Naive thymus-derived CD4-positive, alpha-beta T cell (primary cell): Measurements from ENCODE around the gene TRMT2A. TPM values are rescaled to one million over a fixed set of nuclear protein-coding genes. Genes with fewer than 3 reads are reported as not detected.

ENCODE experiments used
- ATAC-seq: fragments of 150-1000 bp; cut with Tn5 transposase; 2 replicates; pipeline ENCODE4 v1.10.0; 2021; ENCODE audit warnings: mild to moderate bottlenecking, moderate library complexity
- CTCF ChIA-PET: fragments of 350-600 bp; sonication (Branson Sonifier 250); formaldehyde crosslinking; loops from one replicate; lab custom pipeline; 2021; ENCODE audit warnings: antibody characterized with exemption; lab: Charles Lee
- POLR2A ChIA-PET: fragments of 350-600 bp; sonication (Branson Sonifier 250); formaldehyde crosslinking; loops from one replicate; lab custom pipeline; 2021; ENCODE audit warnings: antibody characterized with exemption, inconsistent platforms; lab: Charles Lee
- DNase-seq, 9 donors: peaks; one replicate each; pipeline versions ENCODE4 v3.0.0 to v3.0.0-alpha.2; 2020 to 2022; ENCODE audit warnings: mixed read lengths in 1 of 9
- H3K27ac ChIP-seq: one replicate; pipeline ENCODE4 v1.7.0; 2013; ENCODE audit warnings: mild to moderate bottlenecking, low read depth, low read length, moderate library complexity
- H3K27me3 ChIP-seq, 2 donors: one replicate each; pipeline ENCODE4 v1.7.0; 2013; ENCODE audit warnings: low read length in 2 of 2, mild to moderate bottlenecking in 2 of 2, moderate library complexity in 2 of 2; ENCODE audit not compliant: control insufficient read depth in 2 of 2, insufficient read depth in 2 of 2
- H3K36me3 ChIP-seq, 3 experiments: 1 replicate in 2 of 3; 2 replicates in 1 of 3; pipeline ENCODE4 v1.7.0; 2013; ENCODE audit warnings: low read length in 3 of 3, mild to moderate bottlenecking in 3 of 3, moderate library complexity in 1 of 3; ENCODE audit not compliant: insufficient read depth in 3 of 3, control insufficient read depth in 2 of 3
- H3K4me1 ChIP-seq, 2 donors: one replicate each; pipeline ENCODE4 v1.7.0; 2013; ENCODE audit warnings: low read length in 2 of 2, mild to moderate bottlenecking in 2 of 2, moderate library complexity in 1 of 2; ENCODE audit not compliant: control insufficient read depth in 2 of 2, insufficient read depth in 2 of 2
- H3K4me3 ChIP-seq: 2 replicates; pipeline ENCODE4 v1.7.0; 2013; ENCODE audit warnings: mild to moderate bottlenecking, low read length
- H3K9me3 ChIP-seq, 3 experiments: 1 replicate in 2 of 3; 2 replicates in 1 of 3; pipeline ENCODE4 v1.7.0; 2013; ENCODE audit warnings: low read length in 3 of 3; ENCODE audit not compliant: control insufficient read depth in 2 of 3
- H3K27ac Mint-ChIP-seq, 9 donors: one replicate each; pipeline ENCODE4 v1.8.0; 2020 to 2022; ENCODE audit warnings: mixed read lengths in 9 of 9, mild to moderate bottlenecking in 8 of 9, moderate library complexity in 5 of 9, inconsistent platforms in 2 of 9
- H3K27me3 Mint-ChIP-seq, 5 donors: one replicate each; pipeline ENCODE4 v1.8.0; 2021 to 2022; ENCODE audit warnings: mixed read lengths in 5 of 5, mild to moderate bottlenecking in 1 of 5
- H3K36me3 Mint-ChIP-seq, 5 donors: one replicate each; pipeline ENCODE4 v1.8.0; 2020 to 2022; ENCODE audit warnings: mixed read lengths in 5 of 5, mild to moderate bottlenecking in 3 of 5, inconsistent platforms in 1 of 5
- H3K4me1 Mint-ChIP-seq, 7 donors: one replicate each; pipeline ENCODE4 v1.8.0; 2020 to 2022; ENCODE audit warnings: mixed read lengths in 7 of 7, mild to moderate bottlenecking in 3 of 7, inconsistent platforms in 1 of 7
- H3K4me3 Mint-ChIP-seq, 10 donors: one replicate each; pipeline ENCODE4 v1.8.0; 2020 to 2022; ENCODE audit warnings: mild to moderate bottlenecking in 10 of 10, mixed read lengths in 10 of 10, moderate library complexity in 6 of 10, inconsistent platforms in 2 of 10
- H3K9me3 Mint-ChIP-seq, 11 donors: one replicate each; pipeline ENCODE4 v1.8.0; 2020 to 2022; ENCODE audit warnings: mixed read lengths in 11 of 11, mild to moderate bottlenecking in 4 of 11, inconsistent platforms in 1 of 11, moderate library complexity in 1 of 11
- intact Hi-C, 2 donors: fragments of 100-400 bp; cut with micrococcal nuclease; formaldehyde crosslinking; loops; one replicate each; pipeline ENCODE4 v1.15.1; 2023
- polyA plus RNA-seq, 2 donors: library from polyadenylated mRNA; unstranded; fragments of 300-500 nt; fragmentation: Illumina TruSeq; gene quantifications; one replicate each; pipeline ENCODE4 v1.2.3, GENCODE V29; 2021
- total RNA-seq, 6 experiments: library from RNA in 5 of 6; stranded (reverse) in 5 of 6; gene quantifications; 1 replicate in 5 of 6; 2 replicates in 1 of 6; pipeline ENCODE4 v1.2.3 and lab custom pipeline; 2021 to 2026

TRMT2A gene
- total and polyA plus RNA-seq, 7 experiments from 2014 or later, result 30.0 to 134 (median 94.7) TPM

GRCh38 chr22:20102203-20102780 is 14.7 kb downstream of the TRMT2A start:
- intact Hi-C loops, result no loop called here
- Mint-ChIP-seq H3K9me3 (no peaks in the 10 kb centered on the region), H3K27ac (peak overlapping the region; percentile 59 to 97 (median 85)), H3K4me3 (peak overlapping the region in 2 of 10 donors; percentile 29 to 39), H3K36me3 (peaks cover 0 to 23% (median 7%) of the 10 kb centered on the region in 5 donors), H3K27me3 (no peaks in the 10 kb centered on the region), H3K4me1 (peaks cover 22 to 52% (median 46%) of the 10 kb centered on the region in 7 donors)
- CTCF ChIA-PET, result interaction anchor here (1.2 kb wide), 1 partner anchor 8 kb away, joined by 4 read pairs; no protein-coding TSS in a partner anchor
- peaks cover 24 to 29% of the 10 kb centered on the region in 2 donors for H3K4me1 ChIP-seq
- H3K4me3 ChIP-seq, result no peak overlapping the region
- ATAC-seq (no peak), DNase-seq (no peak)
- H3K9me3 ChIP-seq, result no peaks in the 10 kb centered on the region
- H3K27ac ChIP-seq, result no peak overlapping the region
- H3K27me3 ChIP-seq, result no peaks in the 10 kb centered on the region
- H3K36me3 ChIP-seq, result peaks cover 0 to 38% (median 6%) of the 10 kb centered on the region in 3 experiments
- POLR2A ChIA-PET, result interaction anchor here (0.7 kb wide), 1 partner anchor 215 kb away, joined by 3 read pairs; no protein-coding TSS in a partner anchor

GRCh38 chr22:20101638-20102037 is 15.4 kb downstream of the TRMT2A start:
- ChIA-PET CTCF (interaction anchor here (0.6 to 1.2 kb wide), 2 partner anchors 8 to 84 kb away, joined by 3 to 4 read pairs; no protein-coding TSS in a partner anchor), POLR2A (interaction anchor here (0.7 to 1.8 kb wide), 4 partner anchors 14 to 214 kb away, joined by 3 to 11 read pairs (median 5); partner anchors contain the start of genes RANBP1, TANGO2 and TRMT2A)
- Mint-ChIP-seq H3K27ac (peak overlapping the region in 8 of 9 donors; percentile 85 to 97 (median 92)), H3K4me3 (peak overlapping the region in 4 of 10 donors; percentile 3 to 89 (median 74)), H3K27me3 (no peaks in the 10 kb centered on the region), H3K4me1 (peaks cover 22 to 52% (median 46%) of the 10 kb centered on the region in 7 donors), H3K36me3 (peaks cover 3 to 28% (median 14%) of the 10 kb centered on the region in 5 donors), H3K9me3 (peaks cover 0 to 3% (median 0%) of the 10 kb centered on the region in 11 donors)
- H3K27ac ChIP-seq, result peak overlapping the region; percentile 78
- H3K4me3 ChIP-seq, result no peak overlapping the region
- peaks cover 0 to 38% (median 0%) of the 10 kb centered on the region in 3 experiments for H3K36me3 ChIP-seq
- peaks cover 24 to 29% of the 10 kb centered on the region in 2 donors for H3K4me1 ChIP-seq
- no peak for ATAC-seq
- no peaks in the 10 kb centered on the region for H3K9me3 ChIP-seq
- intact Hi-C loops, result loop anchor here in 1 of 2 donors (2.0 kb wide), 1 partner anchor 15 kb away; the partner anchor contains the start of genes RANBP1 and TRMT2A
- DNase-seq, result no peak
- no peaks in the 10 kb centered on the region for H3K27me3 ChIP-seq

- peaks cover 22 to 58% (median 46%) of the 10 kb centered on the region in 7 donors for H3K4me1 Mint-ChIP-seq
- H3K4me3 ChIP-seq, result no peak overlapping the region
- peaks cover 5 to 44% (median 18%) of the 10 kb centered on the region in 3 experiments for H3K36me3 ChIP-seq
- H3K9me3 ChIP-seq, result no peaks in the 10 kb centered on the region
- H3K27ac ChIP-seq, result peak overlapping the region; percentile 78
- DNase-seq (no peak), ATAC-seq (no peak)
- ChIA-PET CTCF (no interaction called here), POLR2A (no interaction called here)
- peak overlapping the region; percentile 87 to 97 (median 92) for H3K27ac Mint-ChIP-seq
- no peaks in the 10 kb centered on the region for H3K27me3 ChIP-seq
- peaks cover 0 to 5% (median 0%) of the 10 kb centered on the region in 11 donors for H3K9me3 Mint-ChIP-seq
- peaks cover 3 to 44% (median 29%) of the 10 kb centered on the region in 5 donors for H3K36me3 Mint-ChIP-seq
- H3K27me3 Mint-ChIP-seq, result no peaks in the 10 kb centered on the region
- H3K4me1 ChIP-seq, result peaks cover 24 to 29% of the 10 kb centered on the region in 2 donors
- intact Hi-C loops, result no loop called here
- H3K4me3 Mint-ChIP-seq, result peak overlapping the region in 9 of 10 donors; percentile 70 to 96 (median 82)
Observed at GRCh38 chr22:20099099-20099711, 17.8 kb downstream of the TRMT2A start.

GRCh38 chr22:20096574-20097420 is 20.2 kb downstream of the TRMT2A start:
- Mint-ChIP-seq H3K27me3 (no peaks in the 10 kb centered on the region), H3K36me3 (peaks cover 3 to 50% (median 33%) of the 10 kb centered on the region in 5 donors), H3K9me3 (peaks cover 0 to 5% (median 0%) of the 10 kb centered on the region in 11 donors), H3K27ac (peak overlapping the region in 6 of 9 donors; percentile 7 to 91 (median 44)), H3K4me3 (no peak overlapping the region), H3K4me1 (peaks cover 19 to 48% (median 37%) of the 10 kb centered on the region in 7 donors)
- no peak for DNase-seq
- peaks cover 24 to 47% of the 10 kb centered on the region in 2 donors for H3K4me1 ChIP-seq
- intact Hi-C loops, result no loop called here
- no peaks in the 10 kb centered on the region for H3K27me3 ChIP-seq
- ChIA-PET CTCF (interaction anchor here (1.0 kb wide), 1 partner anchor 14 kb away, joined by 3 read pairs; no protein-coding TSS in a partner anchor), POLR2A (no interaction called here)
- H3K36me3 ChIP-seq, result peaks cover 5 to 60% (median 21%) of the 10 kb centered on the region in 3 experiments
- no peak for ATAC-seq
- no peak overlapping the region for H3K4me3 ChIP-seq
- no peak overlapping the region for H3K27ac ChIP-seq
- no peaks in the 10 kb centered on the region for H3K9me3 ChIP-seq

- Histone ChIP-seq H3K27me3 (no peaks in the 10 kb centered on the region), H3K36me3 (peaks cover 5 to 73% (median 27%) of the 10 kb centered on the region in 3 experiments), H3K9me3 (no peaks in the 10 kb centered on the region), H3K4me3 (no peak overlapping the region), H3K4me1 (peaks cover 24 to 53% of the 10 kb centered on the region in 2 donors), H3K27ac (no peak overlapping the region)
- POLR2A ChIA-PET, result no interaction called here
- H3K4me3 Mint-ChIP-seq, result no peak overlapping the region
- no peak for ATAC-seq
- no peaks in the 10 kb centered on the region for H3K27me3 Mint-ChIP-seq
- H3K4me1 Mint-ChIP-seq, result peaks cover 17 to 37% (median 29%) of the 10 kb centered on the region in 7 donors
- intact Hi-C loops, result no loop called here
- H3K27ac Mint-ChIP-seq, result peak overlapping the region in 2 of 9 donors; percentile 51 to 59
- DNase-seq, result no peak
- CTCF ChIA-PET, result interaction anchor here (1.0 kb wide), 1 partner anchor 13 kb away, joined by 3 read pairs; no protein-coding TSS in a partner anchor
- peaks cover 6 to 63% (median 45%) of the 10 kb centered on the region in 5 donors for H3K36me3 Mint-ChIP-seq
- peaks cover 0 to 5% (median 0%) of the 10 kb centered on the region in 11 donors for H3K9me3 Mint-ChIP-seq
Observed at GRCh38 chr22:20095521-20095920, 21.5 kb downstream of the TRMT2A start.
